ENCODE results near the gene CTDNEP1.

Gene CTDNEP1

DNA sequence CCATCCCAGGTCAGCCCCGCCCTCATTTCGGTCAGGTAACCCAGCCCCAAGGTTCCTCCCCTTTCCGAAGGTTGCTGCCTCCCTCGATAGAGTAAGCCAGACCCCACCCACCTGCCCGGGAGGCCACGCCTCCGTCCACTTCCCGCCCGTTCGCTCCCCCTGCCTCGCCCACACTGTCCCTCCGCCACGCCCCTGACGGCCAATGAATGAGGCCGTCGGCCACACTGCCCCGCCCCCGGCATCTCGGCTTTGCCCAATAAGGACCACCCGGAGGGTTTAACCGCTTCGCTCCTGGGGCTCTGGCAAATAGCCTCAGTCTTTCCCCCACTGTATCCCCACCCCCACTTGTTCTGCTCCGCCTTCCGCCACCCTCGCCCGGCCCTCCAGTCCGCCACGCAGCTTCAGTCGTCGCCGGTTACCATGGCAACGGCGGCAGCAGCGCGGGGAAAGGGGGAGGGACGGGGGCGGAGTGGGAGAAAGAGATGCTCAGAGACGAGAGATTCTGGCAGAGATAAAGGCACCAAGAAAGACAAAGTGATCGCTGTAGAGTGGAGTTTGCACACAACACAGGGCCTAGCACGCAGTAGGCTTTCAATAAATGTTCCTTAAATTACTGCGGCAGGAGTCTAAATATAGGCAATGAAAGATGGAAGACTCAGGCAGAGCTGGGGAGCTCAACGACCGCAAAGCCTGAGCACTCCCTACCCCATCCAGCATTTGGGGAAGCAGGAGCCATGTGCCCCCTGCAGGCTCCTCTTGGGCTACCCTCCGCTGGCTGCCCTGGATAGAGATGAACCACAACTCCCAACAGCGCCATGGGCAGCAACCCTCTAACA lies 37.0 kb downstream of the CTDNEP1 start:
- peak; percentile 94 for DNase-seq (ENCODE audit: low read depth)

DNA sequence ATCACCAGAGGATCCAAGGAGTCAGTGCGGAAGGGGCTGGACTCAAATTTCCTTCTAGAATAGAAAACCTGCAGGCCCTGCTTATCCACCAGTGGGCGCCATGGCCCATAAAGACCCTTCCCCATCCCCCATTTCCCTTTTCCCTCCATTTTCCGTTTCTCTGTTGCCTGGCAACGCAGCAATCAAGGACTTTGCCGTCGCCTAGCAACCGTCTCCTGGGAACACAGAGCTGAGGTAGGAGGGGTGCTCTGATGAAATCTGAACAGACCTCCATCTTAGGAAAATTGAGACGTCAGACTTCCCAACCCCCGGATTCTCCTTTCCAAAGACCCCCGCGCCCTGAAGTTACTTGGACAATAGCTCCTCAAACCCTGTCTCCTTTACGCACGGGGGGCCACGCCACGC lies 37.6 kb downstream of the CTDNEP1 start:
- DNase-seq (ENCODE audit: low read depth): peak; percentile 45

DNA sequence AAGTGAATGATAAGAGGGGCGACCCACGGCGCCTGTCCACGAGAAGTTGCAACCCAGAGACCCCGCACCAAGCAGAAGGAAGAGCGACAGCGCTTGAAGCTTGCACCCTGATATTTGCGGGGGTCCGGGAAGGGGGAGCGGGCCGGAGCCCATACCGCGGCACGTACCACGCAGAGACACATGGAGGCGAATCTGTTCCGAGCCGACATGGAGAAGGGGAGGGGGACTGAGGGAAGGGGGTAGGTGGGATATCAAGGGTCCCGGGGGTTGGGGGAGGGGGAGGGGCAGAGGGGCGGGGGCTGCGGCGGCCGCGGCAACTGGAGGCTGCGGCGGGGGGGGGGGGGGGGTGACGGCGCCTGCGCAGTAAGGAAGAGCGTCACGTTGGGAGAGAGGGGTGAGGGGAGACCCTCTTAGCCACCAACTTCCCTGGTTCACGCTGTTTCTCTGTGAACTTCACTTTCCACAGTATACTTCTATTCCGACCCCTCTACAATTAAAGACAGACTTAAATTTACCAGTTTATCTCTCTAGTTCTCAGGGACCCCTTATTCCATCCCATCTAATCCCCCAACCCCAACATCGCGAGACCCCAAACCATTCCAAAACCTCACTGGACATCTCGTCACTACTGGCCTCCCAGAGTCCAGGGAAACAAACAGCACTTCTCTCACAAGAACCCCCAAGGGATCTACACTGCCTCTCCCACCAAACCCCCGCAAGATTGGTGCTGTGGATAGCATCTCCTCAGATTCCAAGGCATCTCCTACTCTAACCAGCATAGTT lies 39.9 kb downstream of the CTDNEP1 start:
- DNase-seq (ENCODE audit: low read depth): no peak

- no peak for DNase-seq (ENCODE audit: low read depth)
Observed at GRCh38 chr17:7208754-7209460, 42.6 kb downstream of the CTDNEP1 start.

DNA sequence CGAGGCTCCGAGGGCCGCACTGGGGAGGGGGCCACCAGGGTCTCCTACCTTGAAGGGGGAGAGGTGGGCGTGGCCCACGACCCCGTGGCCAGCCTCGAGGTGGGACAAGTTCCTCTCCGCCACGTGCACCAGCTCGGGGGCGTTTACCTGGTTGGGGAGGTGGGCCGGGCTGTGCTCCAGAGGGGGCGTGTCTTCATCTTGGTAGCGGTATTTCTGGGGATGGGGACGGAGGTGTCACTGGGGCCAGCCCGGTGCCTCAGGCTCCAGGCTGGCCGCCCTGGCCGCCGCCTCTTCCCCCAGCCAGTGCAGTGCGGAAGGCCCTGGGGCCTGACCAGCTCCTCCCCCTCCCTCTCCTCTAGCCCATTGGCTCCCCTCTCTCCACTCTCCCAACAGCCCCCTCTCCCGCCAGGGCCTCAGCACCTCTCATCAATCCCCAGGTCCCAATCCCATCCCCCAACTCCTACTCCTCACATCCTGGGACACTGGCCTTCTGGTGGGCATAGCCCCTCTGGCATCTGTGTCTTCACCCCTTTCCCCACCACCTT lies 43.4 kb downstream of the CTDNEP1 start:
- DNase-seq (ENCODE audit: low read depth): no peak

- no peak for DNase-seq (ENCODE audit: low read depth)
Observed at GRCh38 chr17:7207120-7208001, 44.2 kb downstream of the CTDNEP1 start.

GRCh38 chr17:7205561-7205960 lies 46.0 kb downstream of the CTDNEP1 start:
- no peak for DNase-seq (ENCODE audit: low read depth)

DNA sequence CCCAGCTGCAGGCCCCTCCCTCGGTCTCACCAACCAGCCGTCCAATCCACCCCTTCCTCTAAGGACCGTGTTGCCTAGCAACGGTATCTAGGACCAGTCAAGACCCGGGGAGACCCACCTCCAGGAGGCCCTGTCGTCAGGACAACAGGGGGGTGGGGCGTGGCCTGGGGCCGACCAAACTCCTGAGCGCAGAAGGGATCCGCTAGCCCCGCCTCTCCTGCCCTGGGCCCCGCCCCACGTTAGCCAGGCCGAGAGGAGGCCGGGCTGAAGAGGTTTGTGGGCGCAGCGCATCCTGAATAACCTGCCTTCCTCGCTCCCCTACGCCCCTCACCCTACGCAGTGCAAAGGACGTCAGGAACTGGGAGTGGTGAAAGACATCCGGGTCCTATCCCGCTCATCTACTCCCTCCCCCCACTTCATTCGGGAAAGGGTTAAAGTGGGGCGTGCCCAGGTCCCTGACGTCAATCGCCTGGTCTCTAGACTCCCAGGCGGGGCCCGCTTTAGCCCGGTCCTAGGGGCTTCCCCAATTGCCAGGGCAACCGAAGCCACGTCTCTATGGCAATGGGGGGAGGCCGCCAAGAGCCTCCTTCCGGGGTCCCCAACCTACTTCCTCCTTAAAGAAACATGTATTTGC lies 46.6 kb downstream of the CTDNEP1 start:
- DNase-seq (ENCODE audit: low read depth): peak; percentile 41

- DNase-seq (ENCODE audit: low read depth): no peak
Observed at GRCh38 chr17:7204336-7204735, 47.2 kb downstream of the CTDNEP1 start.

DNA sequence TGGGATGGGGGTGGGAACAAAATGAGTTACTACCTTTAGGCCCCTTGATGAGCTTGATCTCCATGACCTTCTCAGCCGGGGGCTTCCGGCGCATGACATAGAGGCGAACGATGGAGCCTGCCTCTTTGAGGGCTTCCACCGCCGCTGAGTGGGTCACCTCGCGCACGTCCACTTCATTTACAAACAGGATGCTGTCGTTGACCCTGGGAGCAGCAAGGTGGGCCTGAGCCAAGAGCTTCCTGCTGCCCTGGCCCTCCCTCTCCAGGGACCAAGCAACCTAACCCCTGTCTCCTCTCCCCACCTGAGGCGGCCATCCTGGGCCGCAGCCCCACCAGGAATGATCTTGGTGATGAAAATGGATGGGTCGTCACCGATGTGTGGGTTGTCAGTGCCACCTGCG lies 48.1 kb downstream of the CTDNEP1 start:
- DNase-seq (ENCODE audit: low read depth): no peak

- no peak for DNase-seq (ENCODE audit: low read depth)
Observed at GRCh38 chr17:7196651-7197401, 54.7 kb downstream of the CTDNEP1 start.

- no peak for DNase-seq (ENCODE audit: low read depth)
Observed at GRCh38 chr17:7195971-7196370, 55.6 kb downstream of the CTDNEP1 start.
